Neuronal stem cell (in vitro differentiated cells): ENCODE measurements around the gene NAP1L5.

Experiments
- DNase-seq: peaks from one replicate; pipeline ENCODE4 v3.0.0-alpha.2; 2013; ENCODE audit warnings: low spot score
- H2AFZ ChIP-seq: one replicate; pipeline ENCODE4 v1.6.1; 2013; ENCODE audit warnings: mild to moderate bottlenecking, low read length, inconsistent platforms
- H2AK5ac ChIP-seq: 2 replicates; pipeline ENCODE4 v1.6.1; 2013; ENCODE audit warnings: low read depth, mild to moderate bottlenecking, inconsistent platforms, low read length, moderate library complexity, mixed read lengths
- H2BK120ac ChIP-seq: 2 replicates; pipeline ENCODE4 v1.6.1; 2013; ENCODE audit warnings: low read depth, mild to moderate bottlenecking, inconsistent platforms, low read length, moderate library complexity, mixed read lengths
- H2BK12ac ChIP-seq: one replicate; pipeline ENCODE4 v1.6.1; 2013; ENCODE audit warnings: low read length, inconsistent platforms
- H2BK15ac ChIP-seq: 2 replicates; pipeline ENCODE4 v1.6.1; 2013; ENCODE audit warnings: mild to moderate bottlenecking, low read length, inconsistent platforms, mixed read lengths
- H2BK5ac ChIP-seq: one replicate; pipeline ENCODE4 v1.6.1; 2013; ENCODE audit warnings: inconsistent platforms, mild to moderate bottlenecking, low read length, moderate library complexity
- H3K14ac ChIP-seq: one replicate; pipeline ENCODE4 v1.6.1; 2013; ENCODE audit warnings: low read length, inconsistent platforms
- H3K18ac ChIP-seq: 2 replicates; pipeline ENCODE4 v1.6.1; 2013; ENCODE audit warnings: low read length, inconsistent platforms
- H3K23ac ChIP-seq: 2 replicates; pipeline ENCODE4 v1.6.1; 2013; ENCODE audit warnings: low read depth, mild to moderate bottlenecking, mixed read lengths, low read length, inconsistent platforms; ENCODE audit not compliant: poor library complexity
- H3K27ac ChIP-seq: replicated peaks from 3 replicates; pipeline ENCODE4 v1.5.1; 2013; ENCODE audit warnings: low read length, inconsistent platforms
- H3K27me3 ChIP-seq, 3 experiments: 2 replicates each; pipeline ENCODE4 v1.6.1; 2013; ENCODE audit warnings: low read length in 3 of 3, mild to moderate bottlenecking in 2 of 3, inconsistent platforms in 1 of 3, low read depth in 1 of 3, mixed read lengths in 1 of 3, moderate library complexity in 1 of 3; ENCODE audit not compliant: control insufficient read depth in 3 of 3, insufficient read depth in 3 of 3
- H3K36me3 ChIP-seq, 2 donors: replicated peaks in 1 of 2; 2 replicates each; pipeline ENCODE4 v1.6.1; 2013; ENCODE audit warnings: low read length in 2 of 2; ENCODE audit not compliant: control insufficient read depth in 2 of 2, insufficient read depth in 2 of 2
- H3K4ac ChIP-seq: 2 replicates; pipeline ENCODE4 v1.6.1; 2013; ENCODE audit warnings: inconsistent platforms, mild to moderate bottlenecking, low read length, moderate library complexity
- H3K4me1 ChIP-seq, 2 donors: 1 replicate in 1 of 2; 2 replicates in 1 of 2; pipeline ENCODE4 v1.6.1; 2013; ENCODE audit warnings: low read length in 2 of 2, low read depth in 1 of 2; ENCODE audit not compliant: control insufficient read depth in 2 of 2, insufficient read depth in 1 of 2
- H3K4me2 ChIP-seq: one replicate; pipeline ENCODE4 v1.6.1; 2013; ENCODE audit warnings: mild to moderate bottlenecking, low read length, inconsistent platforms; ENCODE audit not compliant: insufficient read depth, poor library complexity, severe bottlenecking
- H3K4me3 ChIP-seq, 2 donors: 2 replicates each; pipeline ENCODE4 v1.5.1; 2013; ENCODE audit warnings: low read length in 2 of 2, mild to moderate bottlenecking in 2 of 2, inconsistent platforms in 1 of 2, moderate library complexity in 1 of 2
- H3K79me1 ChIP-seq: one replicate; pipeline ENCODE4 v1.6.1; 2013; ENCODE audit warnings: low read depth, mild to moderate bottlenecking, inconsistent platforms, low read length, moderate library complexity
- H3K9ac ChIP-seq: one replicate; pipeline ENCODE4 v1.6.1; 2013; ENCODE audit warnings: mild to moderate bottlenecking, low read depth, low read length, inconsistent platforms; ENCODE audit not compliant: poor library complexity
- H3K9me3 ChIP-seq, 2 donors: replicated peaks in 1 of 2; 2 replicates each; pipeline versions ENCODE3 to v1.6.1; 2013; ENCODE audit warnings: low read length in 2 of 2, mild to moderate bottlenecking in 2 of 2, inconsistent platforms in 1 of 2, low read depth in 1 of 2, mixed read lengths in 1 of 2, moderate library complexity in 1 of 2; ENCODE audit not compliant: control insufficient read depth in 2 of 2, insufficient read depth in 1 of 2
- H4K8ac ChIP-seq: one replicate; pipeline ENCODE4 v1.6.1; 2013; ENCODE audit warnings: low read depth, mild to moderate bottlenecking, inconsistent platforms, low read length, moderate library complexity
- H4K91ac ChIP-seq: one replicate; pipeline ENCODE4 v1.6.1; 2013; ENCODE audit warnings: low read length, low read depth, mild to moderate bottlenecking, inconsistent platforms; ENCODE audit not compliant: poor library complexity
- WGBS, 2 donors: extraction: QIAGEN DNeasy Blood & Tissue Kit; methylation state at CpG; one replicate each; pipeline ENCODE4 v1.1.7; 2013; ENCODE audit warnings: missing lambda C conversion rate in 2 of 2, mixed read lengths in 1 of 2; ENCODE audit not compliant: insufficient read length in 2 of 2, insufficient replicate concordance in 1 of 2; ENCODE audit errors: extremely low coverage in 2 of 2; 5-methylcytosine and 5-hydroxymethylcytosine counted together

Gene NAP1L5

DNA sequence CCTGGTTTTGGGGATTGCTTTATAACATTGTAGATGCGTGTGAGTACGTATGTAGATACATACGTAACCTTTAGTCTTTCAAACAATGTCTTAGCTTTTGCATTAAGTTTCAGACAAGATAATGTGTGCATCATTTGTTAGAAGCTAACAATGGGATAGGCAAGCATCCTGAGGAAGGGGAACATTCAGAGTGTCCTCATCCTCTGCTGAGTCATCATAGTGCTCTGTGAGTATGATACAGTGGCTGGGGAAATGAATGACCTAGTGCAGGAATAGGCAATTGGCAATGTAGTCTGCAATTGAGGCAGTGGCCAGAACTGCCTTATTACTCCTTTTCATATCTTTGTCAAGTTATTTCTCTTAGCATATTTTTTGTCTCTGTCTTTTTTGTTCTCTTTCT, 7.3 kb downstream of the NAP1L5 start:
- no peaks in the 10 kb centered on the region for H3K27me3 ChIP-seq
- H3K36me3 ChIP-seq: no peaks in the 10 kb centered on the region
- H3K4ac ChIP-seq: no peak overlapping the region
- no peak overlapping the region for H2AFZ ChIP-seq
- no peak overlapping the region for H3K14ac ChIP-seq
- H2BK15ac ChIP-seq: no peak overlapping the region
- no peaks in the 10 kb centered on the region for H3K9me3 ChIP-seq
- no peak overlapping the region for H2BK5ac ChIP-seq
- H3K18ac ChIP-seq: no peak overlapping the region
- no peak overlapping the region for H3K27ac ChIP-seq
- WGBS, 2 donors: no CpG with 5 or more reads among the region's 3 CpGs
- H3K9ac ChIP-seq: no peak overlapping the region
- H2BK120ac ChIP-seq: no peak overlapping the region
- no peak overlapping the region for H3K4me3 ChIP-seq
- H3K23ac ChIP-seq: no peak overlapping the region
- H2AK5ac ChIP-seq: no peak overlapping the region
- no peak overlapping the region for H4K91ac ChIP-seq
- DNase-seq: no peak
- H3K79me1 ChIP-seq: no peaks in the 10 kb centered on the region
- no peak overlapping the region for H2BK12ac ChIP-seq
- H3K4me2 ChIP-seq: no peak overlapping the region
- peaks cover 0 to 1% of the 10 kb centered on the region in 2 donors for H3K4me1 ChIP-seq
- H4K8ac ChIP-seq: no peak overlapping the region

DNA sequence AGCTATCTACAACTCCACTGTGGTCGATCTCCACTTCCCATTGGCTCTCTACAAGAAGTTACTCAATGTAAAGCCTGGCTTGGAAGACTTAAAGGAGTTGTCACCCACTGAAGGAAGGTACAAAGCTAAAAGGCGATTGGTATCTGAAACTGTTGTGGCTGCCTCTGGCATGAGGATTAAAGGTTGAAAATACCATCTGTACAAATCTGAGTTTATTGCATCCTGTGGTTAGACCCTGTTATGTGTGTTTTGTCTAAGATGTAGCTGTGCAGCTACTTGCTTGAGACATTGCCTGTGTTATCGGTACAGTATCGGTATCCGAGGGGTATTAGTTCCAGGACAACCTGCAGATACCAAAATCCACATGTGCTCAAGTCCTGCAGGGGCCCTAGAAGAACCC, 16.4 kb downstream of the NAP1L5 start:
- Histone ChIP-seq H3K27me3 (no peaks in the 10 kb centered on the region), H2AFZ (no peak overlapping the region), H3K79me1 (no peaks in the 10 kb centered on the region), H3K23ac (no peak overlapping the region), H3K36me3 (no peaks in the 10 kb centered on the region), H4K91ac (no peak overlapping the region), H3K4me3 (no peak overlapping the region), H3K27ac (no peak overlapping the region), H2BK120ac (no peak overlapping the region), H3K4me1 (no peaks in the 10 kb centered on the region), H3K14ac (no peak overlapping the region), H4K8ac (no peak overlapping the region), H3K4ac (no peak overlapping the region), H2BK5ac (no peak overlapping the region), H2BK12ac (no peak overlapping the region), H2AK5ac (no peak overlapping the region), H3K4me2 (no peak overlapping the region), H3K9me3 (peaks cover 0 to 2% of the 10 kb centered on the region in 2 donors), H3K9ac (no peak overlapping the region), H3K18ac (no peak overlapping the region), H2BK15ac (no peak overlapping the region)
- DNase-seq: no peak
- no CpG with 5 or more reads among the region's 5 CpGs for WGBS, 2 donors

DNA sequence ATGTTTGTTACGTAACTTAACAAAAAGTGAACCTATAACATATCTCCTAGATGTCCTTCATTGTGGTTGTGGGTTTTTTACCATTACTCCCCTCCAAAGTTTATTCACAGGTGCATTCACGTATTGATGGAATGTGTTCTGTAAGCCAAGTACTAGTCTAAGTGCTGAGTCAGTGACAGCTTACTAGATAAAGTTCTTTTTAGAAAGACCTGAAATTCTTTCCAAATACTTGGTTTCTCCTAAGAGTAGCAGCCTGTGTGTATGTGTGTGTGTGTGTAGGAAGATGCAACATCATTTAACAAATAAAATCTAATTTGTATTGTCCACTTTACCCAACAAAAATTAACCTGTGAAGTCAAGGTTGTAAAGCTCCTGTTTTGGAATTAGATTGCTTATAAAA, 22.1 kb downstream of the NAP1L5 start:
- no peak overlapping the region for H2BK120ac ChIP-seq
- H3K4me3 ChIP-seq: no peak overlapping the region
- no peaks in the 10 kb centered on the region for H3K36me3 ChIP-seq
- H3K27me3 ChIP-seq: no peaks in the 10 kb centered on the region
- no peak for DNase-seq
- H3K27ac ChIP-seq: no peak overlapping the region
- no peak overlapping the region for H2BK12ac ChIP-seq
- no peak overlapping the region for H3K18ac ChIP-seq
- no CpG with 5 or more reads among the region's 2 CpGs for WGBS, 2 donors
- no peak overlapping the region for H4K8ac ChIP-seq
- H2AFZ ChIP-seq: no peak overlapping the region
- no peak overlapping the region for H2BK5ac ChIP-seq
- H3K79me1 ChIP-seq: no peaks in the 10 kb centered on the region
- no peak overlapping the region for H4K91ac ChIP-seq
- H3K4ac ChIP-seq: no peak overlapping the region
- no peak overlapping the region for H3K14ac ChIP-seq
- no peaks in the 10 kb centered on the region for H3K9me3 ChIP-seq
- no peak overlapping the region for H3K4me2 ChIP-seq
- no peak overlapping the region for H2BK15ac ChIP-seq
- no peaks in the 10 kb centered on the region for H3K4me1 ChIP-seq
- no peak overlapping the region for H3K23ac ChIP-seq
- H2AK5ac ChIP-seq: no peak overlapping the region
- no peak overlapping the region for H3K9ac ChIP-seq

DNA sequence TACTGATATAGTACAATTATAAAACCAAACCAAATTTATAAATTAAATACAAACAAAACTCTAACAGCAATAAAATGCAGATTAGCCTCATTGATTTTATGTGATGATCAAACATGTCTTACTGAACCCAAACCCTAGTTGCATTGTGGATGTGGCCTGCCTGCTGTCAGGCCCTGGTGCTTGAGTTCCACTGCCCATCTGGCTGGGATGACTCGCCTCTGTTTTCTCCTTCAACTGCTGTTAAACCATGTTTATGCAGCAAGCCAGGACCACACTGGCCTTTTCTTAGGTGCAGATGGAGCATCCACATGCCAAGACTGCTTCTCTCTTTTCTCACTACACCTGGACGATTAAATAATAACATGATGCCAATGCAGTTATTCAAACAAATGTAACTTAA, 22.6 kb downstream of the NAP1L5 start:
- H3K36me3 ChIP-seq: no peaks in the 10 kb centered on the region
- H2BK120ac ChIP-seq: no peak overlapping the region
- H3K9me3 ChIP-seq: no peaks in the 10 kb centered on the region
- no peak overlapping the region for H4K8ac ChIP-seq
- H3K27ac ChIP-seq: no peak overlapping the region
- no peak overlapping the region for H3K4ac ChIP-seq
- H2BK15ac ChIP-seq: no peak overlapping the region
- no peak overlapping the region for H2BK12ac ChIP-seq
- no peak overlapping the region for H3K4me3 ChIP-seq
- no peak overlapping the region for H2BK5ac ChIP-seq
- no peak overlapping the region for H3K4me2 ChIP-seq
- H3K23ac ChIP-seq: no peak overlapping the region
- H3K14ac ChIP-seq: no peak overlapping the region
- no peaks in the 10 kb centered on the region for H3K27me3 ChIP-seq
- no peak overlapping the region for H2AFZ ChIP-seq
- no peak overlapping the region for H3K18ac ChIP-seq
- no CpG with 5 or more reads among the region's 2 CpGs for WGBS, 2 donors
- H3K79me1 ChIP-seq: no peaks in the 10 kb centered on the region
- no peak for DNase-seq
- no peaks in the 10 kb centered on the region for H3K4me1 ChIP-seq
- H3K9ac ChIP-seq: peak overlapping the region; percentile 44
- no peak overlapping the region for H4K91ac ChIP-seq
- no peak overlapping the region for H2AK5ac ChIP-seq
